GM21717 (cell line): ENCODE data around the gene TACC3.

ENCODE experiments used
- ATAC-seq: cut with Tn5 transposase; IDR thresholded peaks from one replicate; pipeline ENCODE4 v1.9.1; 2021; ENCODE audit warnings: mild to moderate bottlenecking, moderate library complexity; ENCODE audit not compliant: unreplicated experiment

Gene TACC3

DNA sequence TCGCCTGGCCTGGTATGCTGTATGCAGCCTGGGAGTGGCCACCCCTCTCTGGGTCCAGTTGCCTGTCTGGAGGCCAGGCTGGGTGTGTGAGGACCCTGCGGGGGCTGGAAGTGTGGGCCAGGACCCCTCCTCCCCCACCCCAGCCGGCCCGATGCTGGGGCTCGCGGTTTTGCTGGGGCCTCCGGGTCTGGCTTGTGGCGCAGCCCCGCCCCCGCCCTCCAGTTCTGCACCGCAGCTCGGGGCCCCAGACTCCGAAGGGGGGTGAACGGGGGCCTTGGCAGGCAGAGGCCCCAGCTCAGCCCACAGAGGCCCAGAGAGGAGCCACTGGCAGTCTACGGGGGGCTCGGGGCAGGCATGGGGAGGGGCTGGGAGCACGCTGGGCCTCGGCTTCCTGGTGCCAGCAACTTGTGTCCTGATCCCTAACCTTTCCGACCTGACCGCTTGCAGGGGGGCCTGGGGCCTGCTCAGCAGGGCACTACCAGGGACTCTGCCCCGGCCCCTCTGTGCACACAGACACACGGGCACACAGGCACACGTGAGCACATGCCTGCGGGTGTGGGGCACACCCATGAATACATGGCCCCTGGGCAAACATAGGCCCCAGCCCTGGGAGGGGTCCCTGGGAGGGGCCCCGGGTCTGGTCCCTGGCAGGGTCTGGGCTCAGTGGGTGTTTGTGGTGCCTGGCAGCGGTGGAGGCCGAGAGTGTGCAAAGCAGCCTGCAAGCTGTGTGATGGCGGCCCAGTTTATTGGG lies 50.4 kb downstream of the TACC3 start:
- ATAC-seq = no peak

DNA sequence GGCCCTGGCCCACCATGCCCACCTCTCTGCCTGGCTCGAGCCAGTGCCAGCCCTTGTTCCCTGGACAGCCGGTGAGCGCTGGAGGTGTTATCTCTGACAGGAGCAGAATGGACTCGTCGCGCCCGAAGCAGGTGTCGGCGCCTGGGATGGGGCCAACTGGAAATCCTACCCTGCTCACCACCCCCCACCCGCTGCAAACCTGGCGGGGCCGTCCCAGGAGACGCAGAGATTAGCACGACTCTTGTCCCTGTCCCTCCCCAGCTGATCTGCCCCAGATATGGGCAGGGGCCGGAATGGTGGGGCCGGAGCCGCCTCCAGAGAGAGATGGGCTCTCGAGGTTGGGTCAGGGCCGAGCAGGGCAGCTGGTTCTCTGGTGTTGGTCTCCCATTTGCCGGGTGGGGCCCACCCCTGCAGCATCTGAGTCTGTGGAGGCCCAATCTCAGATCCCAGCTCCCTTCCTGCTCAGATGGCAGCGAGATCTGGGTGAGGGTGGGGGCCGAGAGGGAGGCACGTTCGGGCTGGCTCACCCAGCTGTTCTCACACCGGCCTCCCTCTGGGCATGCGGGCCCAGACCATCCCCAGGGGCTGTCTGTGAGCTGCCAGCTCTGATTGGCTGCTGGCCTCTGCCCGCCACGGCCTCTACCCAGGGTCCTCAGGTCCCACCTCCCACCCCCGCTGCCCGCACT lies 51.7 kb downstream of the TACC3 start:
- ATAC-seq = no peak

DNA sequence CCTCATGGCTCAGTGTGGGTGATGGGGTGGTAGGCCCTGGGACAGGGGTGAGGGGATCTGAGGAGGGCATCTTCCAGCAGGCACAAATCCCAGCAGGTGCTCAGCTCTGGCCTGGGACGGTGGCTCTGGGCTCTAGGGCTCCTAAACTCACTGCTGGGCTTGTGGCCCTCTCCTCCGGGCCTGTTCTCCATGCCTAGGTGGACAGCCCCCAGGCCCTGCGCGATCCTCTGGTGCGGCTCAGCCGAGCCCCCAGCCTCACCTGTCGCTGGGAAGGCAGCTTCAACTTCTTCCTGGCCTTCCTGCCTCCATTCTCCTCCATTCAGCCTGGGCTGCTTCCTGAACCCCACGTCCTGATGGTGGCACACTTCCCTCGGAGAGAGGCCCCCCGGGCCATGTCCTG lies 52.4 kb downstream of the TACC3 start:
- no peak for ATAC-seq

DNA sequence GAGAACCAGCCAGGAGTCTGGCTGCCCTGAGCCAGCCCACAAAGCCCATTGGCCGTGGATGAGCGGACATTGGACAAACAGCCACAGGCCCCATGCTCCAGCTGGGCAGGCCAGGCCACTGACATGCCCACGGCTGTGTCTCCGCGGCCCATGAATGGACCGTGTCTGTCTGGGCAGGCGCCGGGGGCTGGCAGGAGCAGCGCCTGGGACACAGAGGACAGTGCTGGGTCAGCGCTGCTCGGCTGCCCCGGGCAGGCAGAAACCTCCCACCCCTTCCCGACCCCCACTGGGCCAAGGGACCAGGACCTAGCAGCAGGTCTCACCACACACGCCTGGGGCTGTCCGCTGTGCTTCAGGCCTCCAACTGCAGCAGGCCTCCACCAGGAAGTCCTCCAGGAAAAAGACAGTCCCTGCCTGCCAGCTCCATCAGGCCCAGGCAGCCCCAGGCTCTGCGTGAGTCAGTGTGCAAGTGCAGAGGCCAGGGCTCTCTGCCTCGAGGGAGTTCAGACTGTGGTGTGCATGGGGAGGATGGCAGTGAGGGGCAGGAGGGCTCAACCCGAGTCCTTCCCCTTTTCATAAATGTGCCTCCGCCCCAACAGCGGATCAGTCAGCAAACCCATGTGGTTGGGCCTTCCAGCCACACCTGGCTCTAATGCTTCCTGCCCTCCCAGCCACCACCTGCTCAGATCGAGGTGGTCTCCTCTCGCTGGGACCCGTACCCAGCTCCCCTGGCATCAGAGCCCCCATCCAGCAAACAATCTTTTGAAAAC lies 54.6 kb downstream of the TACC3 start:
- ATAC-seq = no peak

DNA sequence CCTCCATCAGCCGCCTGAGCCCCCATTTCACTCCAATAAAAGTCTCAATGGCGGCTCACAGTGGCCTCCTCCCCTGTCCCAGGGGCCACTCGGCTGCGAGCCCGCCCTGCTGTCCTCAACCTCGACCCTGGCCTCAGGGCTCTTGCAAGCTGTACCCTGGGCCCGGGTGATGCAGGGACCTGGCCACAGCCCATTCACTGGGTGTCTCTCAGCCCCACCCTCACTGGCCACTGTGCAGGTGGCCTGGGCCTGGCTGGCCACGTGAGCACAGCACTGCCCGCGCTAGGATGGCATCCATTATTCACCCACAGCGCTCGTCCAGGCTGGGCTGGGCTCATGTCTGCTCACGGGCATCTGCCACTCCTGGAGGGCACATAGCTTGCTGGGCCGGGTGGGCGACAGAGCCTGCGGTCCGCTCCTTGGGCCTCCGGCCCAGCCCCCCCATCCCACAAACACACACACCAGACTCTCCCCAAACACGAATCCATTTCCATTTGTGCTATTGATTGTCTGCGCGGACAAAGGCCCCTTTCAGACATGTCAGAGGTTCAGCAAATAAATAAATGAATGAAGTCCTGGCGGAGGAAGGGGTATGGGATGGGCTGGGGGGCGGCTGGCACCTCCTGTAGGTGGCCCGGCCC lies 55.3 kb downstream of the TACC3 start:
- ATAC-seq = no peak

DNA sequence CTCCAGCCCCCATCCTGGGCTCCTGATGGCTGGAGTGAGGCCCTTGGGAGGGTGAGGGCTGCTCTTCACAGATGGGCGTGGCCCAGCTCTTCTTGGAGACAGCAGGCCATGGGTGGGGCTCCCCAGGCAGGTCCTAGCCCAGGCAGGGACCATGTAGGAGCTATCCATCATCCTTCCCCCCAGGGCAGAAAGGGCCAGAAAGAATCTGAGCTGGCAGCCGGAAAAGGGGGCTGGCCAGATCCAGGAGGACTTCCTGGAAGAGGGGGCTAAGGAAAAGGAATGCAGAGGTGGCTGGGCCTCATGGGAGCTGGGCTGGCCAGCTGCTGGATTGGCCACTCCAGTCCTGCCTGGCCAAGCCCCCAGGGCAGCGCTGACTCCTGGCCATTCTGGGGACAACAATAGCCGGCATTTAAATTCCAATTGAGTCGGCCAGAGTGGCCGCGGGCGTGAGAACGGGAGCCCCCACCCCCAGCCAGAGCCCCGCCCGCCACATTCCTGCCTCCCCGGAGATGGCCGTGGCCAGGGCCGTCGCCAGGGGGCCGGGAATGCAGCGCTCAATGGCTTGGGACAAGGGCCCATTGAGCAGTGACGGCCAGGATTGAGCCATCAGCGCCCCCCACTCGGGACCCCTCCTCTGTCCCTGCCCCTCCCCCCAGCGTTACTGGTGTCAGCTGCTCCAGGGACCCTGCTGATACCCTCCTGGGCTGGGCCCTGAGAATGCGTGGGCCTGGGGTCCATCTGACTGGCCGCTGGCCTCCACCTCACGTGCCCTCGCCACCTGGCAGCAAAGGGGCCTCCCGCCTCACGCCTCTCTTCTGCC lies 56.7 kb downstream of the TACC3 start:
- ATAC-seq = no peak

DNA sequence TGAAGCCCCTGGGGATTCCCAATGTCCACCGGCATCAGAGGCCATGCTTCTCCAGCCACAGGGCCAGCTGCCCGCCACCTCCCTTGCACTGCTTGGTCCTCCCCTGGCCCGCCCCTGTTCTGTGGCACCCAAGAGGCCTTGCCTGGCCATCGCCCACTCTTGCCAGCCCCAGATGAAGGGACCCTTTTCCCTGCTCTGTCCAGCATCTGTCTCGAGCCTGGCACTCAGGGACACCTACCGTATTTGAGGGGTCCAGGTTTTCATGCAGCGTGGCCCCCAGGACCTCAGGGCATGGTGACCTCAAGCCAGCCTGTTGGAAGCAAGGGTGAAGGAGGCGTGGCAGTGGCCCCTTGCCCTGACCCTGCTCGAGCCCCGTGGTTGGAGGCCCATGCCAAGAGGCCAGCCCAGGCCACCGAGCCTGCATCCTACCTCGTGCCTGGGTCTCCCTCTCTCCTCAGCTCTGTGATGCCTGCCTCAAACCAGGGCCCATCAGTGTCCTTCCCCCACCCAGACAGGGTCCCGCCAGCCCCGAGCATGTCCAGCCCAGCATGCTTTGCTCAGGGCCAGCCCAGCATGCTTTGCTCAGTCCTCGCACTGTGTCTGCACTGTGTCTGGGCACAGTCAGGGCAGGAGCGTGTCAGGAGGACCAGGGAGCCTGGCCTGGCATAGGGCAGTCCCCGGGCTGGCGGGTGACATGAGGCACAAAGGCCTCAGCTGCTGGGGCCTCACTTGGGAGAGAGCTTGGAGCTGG lies 57.5 kb downstream of the TACC3 start:
- no peak for ATAC-seq

DNA sequence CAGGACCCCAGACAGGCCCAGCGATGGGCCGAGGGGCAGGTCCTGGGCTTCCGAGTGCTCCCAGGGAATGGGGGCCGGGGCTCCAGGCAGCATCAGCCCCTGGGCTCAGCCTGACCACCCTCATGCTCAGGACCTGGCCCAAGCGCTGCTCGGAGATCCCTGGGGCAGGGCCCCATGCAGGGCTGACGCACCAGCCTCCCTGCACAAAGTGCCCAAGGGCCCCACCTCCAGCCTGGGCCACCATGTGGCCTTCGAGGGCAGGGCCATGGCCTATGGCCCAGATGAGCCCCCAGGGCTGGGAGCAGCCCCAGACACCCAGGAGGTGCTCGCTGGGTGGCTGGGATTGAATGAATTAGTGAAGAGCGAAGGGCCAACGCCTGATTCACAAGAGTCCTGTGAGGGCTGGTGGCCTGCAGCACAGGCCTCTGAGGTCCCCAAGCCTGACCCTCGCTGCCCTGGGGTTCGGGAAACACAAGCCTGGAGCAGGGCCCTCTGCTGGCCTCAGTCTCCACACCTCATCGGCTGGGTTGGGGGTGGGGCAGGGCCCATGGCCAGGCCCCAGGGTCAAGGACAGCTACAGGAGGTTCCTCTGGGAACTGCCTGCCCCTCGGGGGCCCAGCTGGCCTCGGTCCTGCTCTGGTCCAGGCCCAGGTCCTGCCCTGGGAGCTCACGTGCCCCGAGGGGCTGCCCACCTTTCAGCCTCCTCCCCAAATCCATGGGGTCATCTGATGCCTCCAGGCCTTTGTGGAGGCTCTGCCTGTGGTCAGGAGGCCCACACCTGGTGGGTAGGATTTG lies 58.5 kb downstream of the TACC3 start:
- no peak for ATAC-seq

DNA sequence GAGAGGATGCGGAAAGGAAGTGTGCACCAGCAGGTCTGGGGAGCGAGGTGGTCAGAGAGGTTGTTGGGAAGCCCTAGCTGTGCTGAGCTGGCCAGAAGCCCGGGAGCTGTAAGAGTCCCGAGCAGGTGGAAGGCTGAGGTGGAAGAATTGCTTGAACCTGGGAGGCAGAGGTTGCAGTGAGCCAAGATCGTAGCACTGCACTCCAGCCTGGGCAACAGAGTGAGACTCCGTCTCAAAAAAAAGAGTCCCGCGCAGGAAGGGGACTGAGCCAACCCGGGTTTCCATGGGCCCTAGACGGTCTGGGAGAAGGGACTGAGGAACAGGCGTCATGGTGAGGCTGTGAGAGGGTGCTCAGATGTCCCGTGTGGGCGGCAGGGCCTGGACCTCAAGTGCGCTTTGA lies 59.1 kb downstream of the TACC3 start:
- no peak for ATAC-seq

DNA sequence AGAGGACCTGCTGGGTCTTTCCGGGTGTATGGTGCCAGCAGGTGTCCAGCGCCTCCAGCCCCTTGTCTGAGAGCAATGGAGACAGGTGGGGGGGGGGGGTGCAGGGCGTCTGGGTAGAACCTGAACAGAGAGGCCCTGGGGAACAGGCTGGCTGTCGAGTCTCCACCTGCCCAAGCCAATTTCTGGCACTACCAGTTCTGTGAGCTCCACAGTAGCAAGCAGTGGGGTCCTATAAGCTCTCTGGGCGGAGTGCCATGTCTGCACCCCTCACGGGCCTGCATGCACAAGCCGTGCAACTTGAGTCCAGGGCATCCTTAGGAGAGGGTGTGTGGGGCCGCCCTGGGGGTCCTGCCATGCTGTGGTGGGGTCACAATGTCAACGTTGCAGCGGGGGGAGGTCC lies 61.7 kb downstream of the TACC3 start:
- ATAC-seq = no peak

DNA sequence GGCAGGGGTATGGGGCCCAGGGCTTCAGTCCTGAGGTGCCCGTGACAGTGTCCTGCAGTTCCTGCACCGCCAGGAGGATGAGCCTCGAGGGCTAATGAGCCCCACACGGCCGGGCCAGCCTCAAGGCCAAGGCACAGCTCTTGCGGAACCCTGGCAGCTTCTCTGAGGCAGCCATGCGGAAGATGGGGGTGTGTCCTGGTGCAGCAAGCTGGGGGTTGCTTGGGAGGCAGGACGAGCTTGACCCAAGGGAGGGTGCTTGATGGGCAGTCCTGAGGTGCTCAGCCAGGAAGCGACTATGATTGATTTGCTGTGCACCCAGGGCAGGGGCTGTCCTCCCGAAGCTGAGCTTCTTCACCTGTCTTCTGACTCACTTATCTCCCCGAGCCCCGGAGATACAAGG lies 62.6 kb downstream of the TACC3 start:
- no peak for ATAC-seq

DNA sequence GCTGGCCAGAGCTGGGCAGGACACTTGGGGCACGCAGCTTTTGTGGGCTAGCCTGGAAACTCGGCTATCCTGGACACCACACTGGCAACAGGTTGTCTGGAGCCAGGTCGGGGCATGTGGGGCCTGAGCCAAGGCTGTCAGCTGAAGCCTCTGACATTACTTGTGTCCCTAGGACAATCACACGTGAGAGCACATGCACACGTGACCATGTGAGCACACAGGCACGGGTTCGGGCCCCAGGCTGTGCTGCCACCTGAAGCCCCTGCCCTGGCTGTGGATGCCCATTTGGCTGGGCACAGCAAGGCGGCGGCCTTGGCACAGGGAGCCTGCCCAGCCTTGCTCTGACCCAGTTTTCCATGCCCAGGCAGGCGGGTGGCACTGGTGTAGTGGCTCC lies 63.1 kb downstream of the TACC3 start:
- no peak for ATAC-seq

DNA sequence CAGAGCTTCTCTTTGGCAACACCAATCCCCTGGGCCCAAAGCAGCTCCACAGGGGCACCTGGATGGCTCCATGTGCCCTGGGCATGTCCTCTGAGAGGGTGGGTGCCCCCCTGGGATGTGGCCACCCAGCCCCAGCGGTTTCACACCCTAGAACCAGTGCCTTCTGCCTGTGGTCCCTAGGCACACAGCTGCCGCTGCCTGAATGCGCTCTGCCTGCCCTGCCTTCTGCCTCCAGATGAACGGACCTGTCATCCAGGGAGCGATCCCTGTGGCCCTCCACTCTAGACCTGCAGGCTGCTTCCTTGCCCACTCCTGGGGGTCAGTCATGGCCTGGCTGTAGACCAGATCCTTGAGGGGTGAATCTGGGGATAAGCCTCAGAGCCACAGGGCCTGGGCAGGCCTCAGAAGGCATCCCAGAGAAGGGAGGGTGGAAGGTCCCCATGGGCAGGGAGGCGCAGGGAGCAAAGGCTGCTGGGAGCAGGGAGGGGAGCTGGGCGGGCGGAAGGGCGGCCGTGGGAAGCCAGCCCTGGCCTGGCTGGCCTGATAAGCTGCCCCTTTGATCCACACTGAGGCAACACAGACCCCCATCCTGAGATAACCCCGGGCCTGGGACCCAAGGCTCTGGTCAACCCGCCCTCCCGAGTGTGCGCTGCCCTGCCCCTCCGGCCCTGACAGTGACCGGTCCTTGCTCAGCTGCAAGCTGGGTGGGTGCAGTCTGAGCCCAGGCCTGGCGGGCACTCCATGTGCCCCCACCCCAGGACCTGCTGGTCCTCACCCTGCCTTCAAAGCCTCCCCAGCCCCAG lies 63.7 kb downstream of the TACC3 start:
- no peak for ATAC-seq

DNA sequence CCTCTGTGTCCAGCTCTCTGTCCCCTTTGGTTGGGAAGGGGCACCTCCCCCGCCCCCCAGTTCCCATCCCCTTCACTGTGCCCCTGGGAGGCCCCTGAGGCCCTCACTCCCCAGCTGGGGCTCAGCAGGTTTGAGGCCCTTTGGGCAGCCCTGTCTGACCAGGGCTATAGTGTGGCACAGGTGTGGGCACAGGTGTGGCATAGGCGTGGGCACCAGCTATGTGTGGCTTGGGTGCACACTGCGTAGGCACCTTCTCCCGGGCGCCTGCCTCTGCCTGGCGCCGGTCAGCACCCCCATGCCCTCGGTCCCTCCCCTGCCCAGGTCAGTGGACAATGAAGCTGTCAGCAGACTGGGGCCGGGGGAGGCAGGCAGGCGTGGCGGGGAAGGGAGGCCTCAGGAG lies 64.3 kb downstream of the TACC3 start:
- ATAC-seq = no peak

DNA sequence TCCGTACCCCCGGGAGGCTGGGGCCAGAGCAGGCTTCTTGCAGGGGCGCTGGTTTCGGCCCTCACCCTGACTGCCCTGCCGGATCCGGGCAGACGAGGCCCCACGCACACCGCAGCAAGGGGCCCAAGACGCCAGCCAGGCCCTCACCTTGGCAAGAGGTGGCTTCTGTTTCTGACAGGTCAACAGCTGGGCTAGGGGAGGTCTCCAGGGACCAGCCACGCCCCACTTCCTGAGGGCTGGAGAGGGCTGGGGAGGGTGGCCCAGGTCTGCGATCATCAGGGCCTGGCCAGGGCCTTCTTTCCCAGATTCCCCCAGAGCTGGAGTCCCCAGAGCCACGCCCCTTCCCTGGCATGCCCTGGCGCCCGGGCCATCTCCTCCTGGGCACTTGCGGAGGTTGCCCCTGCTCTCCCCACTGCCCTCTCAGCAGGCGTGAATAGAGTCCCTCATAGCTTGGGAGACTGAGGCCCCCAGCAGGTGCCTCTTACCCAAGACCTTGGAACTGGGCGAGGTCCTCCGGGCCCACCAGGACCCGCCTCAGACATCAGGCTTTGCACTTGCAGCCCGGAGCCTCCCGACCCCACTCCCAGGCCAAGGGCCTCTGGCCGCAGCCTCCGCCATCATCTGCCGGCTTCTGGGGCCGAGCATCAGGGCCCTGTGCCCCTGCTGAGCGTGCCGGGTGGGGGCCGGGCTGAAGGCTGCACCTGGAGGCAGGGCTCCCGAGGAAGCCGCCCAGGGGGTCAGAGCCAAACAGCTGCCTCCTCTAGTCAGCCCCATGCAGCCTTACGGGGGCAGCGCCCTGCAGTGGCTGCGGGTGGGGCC lies 65.4 kb downstream of the TACC3 start:
- ATAC-seq = no peak

DNA sequence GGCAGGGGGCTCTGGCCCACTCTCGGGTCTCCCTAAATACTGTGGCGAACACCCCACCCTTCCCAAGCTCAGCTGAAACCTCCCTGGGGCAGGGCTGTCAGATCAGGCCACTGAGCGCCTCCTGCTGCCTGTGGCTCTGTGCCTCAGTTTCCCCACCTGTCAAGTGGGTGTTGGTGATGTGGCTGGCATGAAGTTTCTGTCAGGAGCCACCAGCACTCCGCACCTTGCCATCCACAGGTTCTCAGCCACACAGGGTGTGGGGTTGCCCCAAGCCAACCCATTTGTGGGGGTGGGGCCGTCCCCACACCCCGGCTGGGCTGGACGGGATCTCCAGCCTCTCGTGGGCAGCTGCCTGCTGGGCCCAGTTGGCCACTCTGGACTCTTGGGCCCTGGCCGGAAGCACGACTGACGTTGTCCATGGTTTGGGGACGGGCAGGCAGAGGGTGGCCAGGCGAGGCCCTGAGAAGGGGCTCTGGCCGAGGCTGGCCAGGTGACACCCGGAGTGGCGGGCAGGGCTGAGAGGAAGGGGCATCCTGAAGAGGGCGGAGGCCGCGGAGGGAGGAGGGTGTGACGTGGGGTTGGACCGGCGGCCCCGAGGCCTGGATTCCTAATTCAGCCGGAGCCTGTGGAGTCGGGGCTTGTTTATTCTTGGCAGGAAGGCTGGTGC lies 66.2 kb downstream of the TACC3 start:
- ATAC-seq = no peak
